HepG2 (cell line): Measurements from ENCODE around the gene MYO3A. TPM values are rescaled to one million over a fixed set of nuclear protein-coding genes. Genes with fewer than 3 reads are reported as not detected.

ENCODE experiments used
- ATAC-seq: fragments of 200-7000 bp; cut with Tn5 transposase; 3 replicates; pipeline ENCODE4 v1.9.1; 2020; ENCODE audit warnings: mild to moderate bottlenecking, moderate library complexity
- BruUV-seq: library from RNA; stranded (reverse); fragments of 400-500 nt; replicated peaks from 2 replicates; lab custom pipeline; 2021; lab: Mats Ljungman, UMichigan
- CTCF ChIA-PET: fragments of 300-600 bp; formaldehyde crosslinking; extraction: SDS; loops from one replicate; lab custom pipeline; 2021; ENCODE audit warnings: low total read pairs, inconsistent platforms, low intra/inter-chr PET ratio; lab: Yijun Ruan, JAX
- POLR2A ChIA-PET: fragments of 350-600 bp; sonication (Branson Sonifier 250); formaldehyde crosslinking; loops from one replicate; lab custom pipeline; 2020; ENCODE audit warnings: antibody characterized with exemption, inconsistent platforms; lab: Yijun Ruan, JAX
- DNase-seq: peaks from one replicate; pipeline ENCODE4 v3.0.0-alpha.2; 2015; ENCODE audit warnings: low spot score
- FAIRE-seq: peaks from 3 replicates; lab custom pipeline; 2011; peaks lifted over from hg19 to GRCh38; lab: Jason Lieb, UNC
- H2AFZ ChIP-seq: one replicate; pipeline ENCODE4 v1.6.1; 2011; ENCODE audit warnings: low read length, inconsistent platforms
- H3K27ac ChIP-seq: fragments of 300-600 bp; 3 replicates; pipeline ENCODE4 v1.8.0; 2011; ENCODE audit warnings: mixed run types, mild to moderate bottlenecking, mixed read lengths, low read length, inconsistent platforms; ENCODE audit not compliant: insufficient read depth; ENCODE audit errors: extremely low read length
- H3K27me3 ChIP-seq, 2 experiments: fragments of 200-600 bp in 1 of 2; 2 replicates in 1 of 2; 3 replicates in 1 of 2; pipeline versions ENCODE4 v1.6.0 to v1.8.0; 2011; ENCODE audit warnings: low read length in 2 of 2, mild to moderate bottlenecking in 2 of 2, moderate library complexity in 2 of 2, inconsistent platforms in 1 of 2; ENCODE audit not compliant: insufficient read depth in 2 of 2, control insufficient read depth in 1 of 2
- H3K36me3 ChIP-seq, 2 experiments: fragments of 200-600 bp in 1 of 2; replicated peaks in 1 of 2; 2 replicates in 1 of 2; 3 replicates in 1 of 2; pipeline versions ENCODE4 v1.5.1 to v1.8.0; 2011; ENCODE audit warnings: low read length in 2 of 2, inconsistent platforms in 1 of 2; ENCODE audit not compliant: insufficient read depth in 2 of 2, control insufficient read depth in 1 of 2
- H3K4me1 ChIP-seq: 2 replicates; pipeline ENCODE4 v1.5.1; 2012; ENCODE audit warnings: low read length, inconsistent platforms; ENCODE audit not compliant: insufficient read depth
- H3K4me2 ChIP-seq: 2 replicates; pipeline ENCODE4 v1.6.0; 2011; ENCODE audit warnings: low read depth, low read length, inconsistent platforms
- H3K4me3 ChIP-seq, 3 experiments: fragments of 200-600 bp in 1 of 3; sonication (generic), shearing (Covaris generic) in 1 of 3; replicated peaks in 1 of 3; 2 replicates each; pipeline ENCODE4 v1.5.1; 2011 to 2016; ENCODE audit warnings: low read length in 3 of 3, inconsistent platforms in 2 of 3, low read depth in 2 of 3, mild to moderate bottlenecking in 2 of 3, control low read depth in 1 of 3, mixed read lengths in 1 of 3; ENCODE audit not compliant: insufficient read depth in 1 of 3
- H3K79me2 ChIP-seq: one replicate; pipeline ENCODE4 v1.6.1; 2011; ENCODE audit warnings: low read length, inconsistent platforms; ENCODE audit not compliant: insufficient read depth
- H3K9ac ChIP-seq: 2 replicates; pipeline ENCODE4 v1.6.0; 2011; ENCODE audit warnings: mild to moderate bottlenecking, low read depth, low read length, inconsistent platforms; ENCODE audit not compliant: insufficient read depth
- H3K9me3 ChIP-seq: 2 replicates; pipeline ENCODE4 v1.5.1; 2012; ENCODE audit warnings: mild to moderate bottlenecking, low read length
- H4K20me1 ChIP-seq: 2 replicates; pipeline ENCODE4 v1.6.0; 2011; ENCODE audit warnings: inconsistent platforms, mild to moderate bottlenecking, low read length, moderate library complexity; ENCODE audit not compliant: insufficient read depth
- MAF1 ChIP-seq: sonication (generic); formaldehyde crosslinking; IDR thresholded peaks from 2 replicates; pipeline ENCODE4 v1.5.0; 2020; ENCODE audit warnings: missing genetic modification reagents, borderline replicate concordance
- NR2F1 ChIP-seq, 2 experiments: fragments of 450-650 bp in 1 of 2; formaldehyde crosslinking in 1 of 2; IDR thresholded peaks; 2 replicates each; pipeline versions ENCODE4 v1.5.0 to v1.6.1; 2016 to 2020; ENCODE audit warnings: mild to moderate bottlenecking in 1 of 2, missing compliant biosample characterization in 1 of 2, missing genetic modification reagents in 1 of 2, moderate library complexity in 1 of 2
- SNAI1 ChIP-seq: sonication (generic); formaldehyde crosslinking; IDR thresholded peaks from 2 replicates; pipeline ENCODE4 v1.5.0; 2020; ENCODE audit warnings: mild to moderate bottlenecking, missing genetic modification reagents, borderline replicate concordance
- SP4 ChIP-seq: sonication (generic); formaldehyde crosslinking; IDR thresholded peaks from 2 replicates; pipeline ENCODE4 v1.8.1; 2023; ENCODE audit warnings: mild to moderate bottlenecking, missing genetic modification reagents
- TCF7 ChIP-seq: sonication (generic); IDR thresholded peaks from 2 replicates; pipeline ENCODE4 v1.6.1; 2016; ENCODE audit warnings: antibody characterized with exemption, low read depth
- ZNF652 ChIP-seq: IDR thresholded peaks from 2 replicates; pipeline ENCODE4 v1.6.1; 2016; ENCODE audit warnings: low read depth, borderline replicate concordance
- ZNF841 ChIP-seq: sonication (generic); formaldehyde crosslinking; IDR thresholded peaks from 2 replicates; pipeline ENCODE4 v1.8.1; 2023; ENCODE audit warnings: missing genetic modification reagents, borderline replicate concordance
- ZSCAN31 ChIP-seq: sonication (generic); formaldehyde crosslinking; IDR thresholded peaks from 2 replicates; pipeline ENCODE4 v1.5.0; 2020; ENCODE audit warnings: low read depth, mild to moderate bottlenecking, missing genetic modification reagents
- WGBS: methylation state at CpG from one replicate; pipeline ENCODE4 v1.1.6; 2017; ENCODE audit warnings: low lambda C conversion rate; 5-methylcytosine and 5-hydroxymethylcytosine counted together
- in situ Hi-C: cut with HindIII; loops from 2 replicates; pipeline ENCODE4 v1.10.0; 2017; ENCODE audit warnings: low pct_unique_long_range_greater_than_20kb; ENCODE audit not compliant: extremely low pct_ligation_motif_present
- intact Hi-C: fragments of 100-400 bp; cut with micrococcal nuclease; formaldehyde crosslinking; loops from one replicate; pipeline ENCODE4 v1.10.0; 2022; ENCODE audit not compliant: unreplicated experiment
- polyA plus RNA-seq, 8 experiments: library from polyadenylated mRNA; depleted of rRNA in 3 of 8; stranded (reverse) in 7 of 8; unstranded in 1 of 8; fragments of >200 nt; fragmentation: Illumina TruSeq in 4 of 8; extraction: Trizol in 4 of 8; gene quantifications; 2 replicates each; pipeline versions ENCODE4 v1.2.1 to v1.2.3, GENCODE V29; 2011 to 2016; ENCODE audit warnings: low read depth in 4 of 8, missing spikeins in 1 of 8, mixed read lengths in 1 of 8; ENCODE audit not compliant: insufficient read depth in 1 of 8
- total RNA-seq, 5 experiments: library from RNA; depleted of rRNA; stranded (reverse); fragments of >200 nt; fragmentation: Illumina TruSeq; extraction: Trizol; gene quantifications; 2 replicates each; pipeline ENCODE4 v1.2.3, GENCODE V29; 2016; ENCODE audit warnings: low read depth in 1 of 5
- TF ChIP-seq, protein P1 (sequence below): sonication (generic); formaldehyde crosslinking; IDR thresholded peaks from 2 replicates; pipeline ENCODE4 v1.4.0; 2020; ENCODE audit warnings: low read depth, mild to moderate bottlenecking, missing genetic modification reagents
- TF ChIP-seq, protein P2 (sequence below): IDR thresholded peaks from 2 replicates; pipeline ENCODE4 v1.6.1; 2012; ENCODE audit warnings: low read depth, low read length, improper control_type of control experiment
- TF ChIP-seq, protein P3 (sequence below): sonication (generic); formaldehyde crosslinking; conservative IDR thresholded peaks from 2 replicates; pipeline ENCODE4 v1.4.0; 2020; ENCODE audit warnings: missing genetic modification reagents
- TF ChIP-seq, protein P4 (sequence below): sonication (generic); formaldehyde crosslinking; IDR thresholded peaks from 2 replicates; pipeline ENCODE4 v1.5.0; 2020; ENCODE audit warnings: mild to moderate bottlenecking, missing genetic modification reagents

The MYO3A gene
- total and polyA plus RNA-seq, 2 of the 13 experiments (the other 11 are each of a cell fraction or from before 2014, with no cell fraction given): not detected

DNA sequence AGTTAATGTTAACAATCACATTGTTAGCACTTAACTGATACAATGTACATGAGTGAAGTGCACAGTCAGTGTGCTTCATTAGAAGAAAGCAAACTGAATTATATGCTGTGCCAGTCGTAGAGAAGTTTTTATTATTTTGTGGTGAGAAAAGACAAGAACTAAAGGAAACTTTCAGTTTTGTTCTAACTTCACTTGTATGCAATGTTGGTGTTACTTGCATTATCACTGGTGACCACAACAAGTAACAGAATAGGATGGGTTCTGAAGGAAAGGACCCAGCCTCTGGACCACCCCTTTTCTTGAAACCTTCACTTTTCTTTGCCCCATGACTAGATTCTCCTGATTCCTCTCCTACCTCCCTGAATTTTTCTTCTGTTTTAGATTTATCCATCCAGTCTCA lies 159.2 kb downstream of the MYO3A start:
- DNase-seq (no peak), FAIRE-seq (no peak)
- Histone ChIP-seq H3K4me3 (no peak overlapping the region), H3K27ac (no peak overlapping the region), H2AFZ (no peak overlapping the region), H3K4me1 (no peaks in the 10 kb centered on the region), H3K4me2 (no peak overlapping the region), H3K9ac (no peak overlapping the region), H3K36me3 (no peaks in the 10 kb centered on the region), H3K9me3 (no peaks in the 10 kb centered on the region), H3K79me2 (no peaks in the 10 kb centered on the region), H4K20me1 (no peaks in the 10 kb centered on the region), H3K27me3 (no peaks in the 10 kb centered on the region)
- CTCF ChIA-PET: no interaction called here
- WGBS: 3% methylated on average over 1 of the region's 1 CpG
- POLR2A ChIA-PET: no interaction called here
- intact Hi-C loops (no loop called here), in situ Hi-C loops (no loop called here)
- no TSS peak for BruUV-seq
- TF ChIP-seq SP4 (CRISPR knock-in tag) (no peak), ZNF841 (CRISPR knock-in tag) (no peak), SNAI1 (CRISPR knock-in tag) (no peak), ZSCAN31 (CRISPR knock-in tag) (no peak), MAF1 (no peak), TCF7 (no peak), NR2F1 (CRISPR knock-in tag; IDR thresholded peaks at IDR 0.05) (no peak), ZNF652 (no peak)
- TF ChIP-seq, protein P1, sequence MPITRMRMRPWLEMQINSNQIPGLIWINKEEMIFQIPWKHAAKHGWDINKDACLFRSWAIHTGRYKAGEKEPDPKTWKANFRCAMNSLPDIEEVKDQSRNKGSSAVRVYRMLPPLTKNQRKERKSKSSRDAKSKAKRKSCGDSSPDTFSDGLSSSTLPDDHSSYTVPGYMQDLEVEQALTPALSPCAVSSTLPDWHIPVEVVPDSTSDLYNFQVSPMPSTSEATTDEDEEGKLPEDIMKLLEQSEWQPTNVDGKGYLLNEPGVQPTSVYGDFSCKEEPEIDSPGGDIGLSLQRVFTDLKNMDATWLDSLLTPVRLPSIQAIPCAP (CRISPR knock-in tag): no peak
- TF ChIP-seq, protein P2, sequence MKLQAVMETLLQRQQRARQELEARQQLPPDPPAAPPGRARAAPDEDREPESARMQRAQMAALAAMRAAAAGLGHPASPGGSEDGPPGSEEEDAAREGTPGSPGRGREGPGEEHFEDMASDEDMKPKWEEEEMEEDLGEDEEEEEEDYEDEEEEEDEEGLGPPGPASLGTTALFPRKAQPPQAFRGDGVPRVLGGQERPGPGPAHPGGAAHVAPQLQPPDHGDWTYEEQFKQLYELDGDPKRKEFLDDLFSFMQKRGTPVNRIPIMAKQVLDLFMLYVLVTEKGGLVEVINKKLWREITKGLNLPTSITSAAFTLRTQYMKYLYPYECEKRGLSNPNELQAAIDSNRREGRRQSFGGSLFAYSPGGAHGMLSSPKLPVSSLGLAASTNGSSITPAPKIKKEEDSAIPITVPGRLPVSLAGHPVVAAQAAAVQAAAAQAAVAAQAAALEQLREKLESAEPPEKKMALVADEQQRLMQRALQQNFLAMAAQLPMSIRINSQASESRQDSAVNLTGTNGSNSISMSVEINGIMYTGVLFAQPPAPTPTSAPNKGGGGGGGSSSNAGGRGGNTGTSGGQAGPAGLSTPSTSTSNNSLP: no peak
- TF ChIP-seq, protein P3, sequence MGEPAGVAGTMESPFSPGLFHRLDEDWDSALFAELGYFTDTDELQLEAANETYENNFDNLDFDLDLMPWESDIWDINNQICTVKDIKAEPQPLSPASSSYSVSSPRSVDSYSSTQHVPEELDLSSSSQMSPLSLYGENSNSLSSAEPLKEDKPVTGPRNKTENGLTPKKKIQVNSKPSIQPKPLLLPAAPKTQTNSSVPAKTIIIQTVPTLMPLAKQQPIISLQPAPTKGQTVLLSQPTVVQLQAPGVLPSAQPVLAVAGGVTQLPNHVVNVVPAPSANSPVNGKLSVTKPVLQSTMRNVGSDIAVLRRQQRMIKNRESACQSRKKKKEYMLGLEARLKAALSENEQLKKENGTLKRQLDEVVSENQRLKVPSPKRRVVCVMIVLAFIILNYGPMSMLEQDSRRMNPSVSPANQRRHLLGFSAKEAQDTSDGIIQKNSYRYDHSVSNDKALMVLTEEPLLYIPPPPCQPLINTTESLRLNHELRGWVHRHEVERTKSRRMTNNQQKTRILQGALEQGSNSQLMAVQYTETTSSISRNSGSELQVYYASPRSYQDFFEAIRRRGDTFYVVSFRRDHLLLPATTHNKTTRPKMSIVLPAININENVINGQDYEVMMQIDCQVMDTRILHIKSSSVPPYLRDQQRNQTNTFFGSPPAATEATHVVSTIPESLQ: no peak
- TF ChIP-seq, protein P4, sequence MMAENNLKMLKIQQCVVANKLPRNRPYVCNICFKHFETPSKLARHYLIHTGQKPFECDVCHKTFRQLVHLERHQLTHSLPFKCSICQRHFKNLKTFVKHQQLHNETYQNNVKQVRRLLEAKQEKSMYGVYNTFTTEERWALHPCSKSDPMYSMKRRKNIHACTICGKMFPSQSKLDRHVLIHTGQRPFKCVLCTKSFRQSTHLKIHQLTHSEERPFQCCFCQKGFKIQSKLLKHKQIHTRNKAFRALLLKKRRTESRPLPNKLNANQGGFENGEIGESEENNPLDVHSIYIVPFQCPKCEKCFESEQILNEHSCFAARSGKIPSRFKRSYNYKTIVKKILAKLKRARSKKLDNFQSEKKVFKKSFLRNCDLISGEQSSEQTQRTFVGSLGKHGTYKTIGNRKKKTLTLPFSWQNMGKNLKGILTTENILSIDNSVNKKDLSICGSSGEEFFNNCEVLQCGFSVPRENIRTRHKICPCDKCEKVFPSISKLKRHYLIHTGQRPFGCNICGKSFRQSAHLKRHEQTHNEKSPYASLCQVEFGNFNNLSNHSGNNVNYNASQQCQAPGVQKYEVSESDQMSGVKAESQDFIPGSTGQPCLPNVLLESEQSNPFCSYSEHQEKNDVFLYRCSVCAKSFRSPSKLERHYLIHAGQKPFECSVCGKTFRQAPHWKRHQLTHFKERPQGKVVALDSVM (CRISPR knock-in tag): no peak
- TF ChIP-seq, all 625 proteins: peak for 0
- no peak for ATAC-seq
